Measurements from ENCODE around the gene TNRC6C. TPM values are rescaled to one million over a fixed set of nuclear protein-coding genes. Genes with fewer than 3 reads are reported as not detected.
A peak's percentile ranks its signal among the peaks of the same experiment; 100 is the strongest.

Gene TNRC6C
- total RNA-seq, 2 experiments from 2014 or later = 50.7 to 57.3 TPM

DNA sequence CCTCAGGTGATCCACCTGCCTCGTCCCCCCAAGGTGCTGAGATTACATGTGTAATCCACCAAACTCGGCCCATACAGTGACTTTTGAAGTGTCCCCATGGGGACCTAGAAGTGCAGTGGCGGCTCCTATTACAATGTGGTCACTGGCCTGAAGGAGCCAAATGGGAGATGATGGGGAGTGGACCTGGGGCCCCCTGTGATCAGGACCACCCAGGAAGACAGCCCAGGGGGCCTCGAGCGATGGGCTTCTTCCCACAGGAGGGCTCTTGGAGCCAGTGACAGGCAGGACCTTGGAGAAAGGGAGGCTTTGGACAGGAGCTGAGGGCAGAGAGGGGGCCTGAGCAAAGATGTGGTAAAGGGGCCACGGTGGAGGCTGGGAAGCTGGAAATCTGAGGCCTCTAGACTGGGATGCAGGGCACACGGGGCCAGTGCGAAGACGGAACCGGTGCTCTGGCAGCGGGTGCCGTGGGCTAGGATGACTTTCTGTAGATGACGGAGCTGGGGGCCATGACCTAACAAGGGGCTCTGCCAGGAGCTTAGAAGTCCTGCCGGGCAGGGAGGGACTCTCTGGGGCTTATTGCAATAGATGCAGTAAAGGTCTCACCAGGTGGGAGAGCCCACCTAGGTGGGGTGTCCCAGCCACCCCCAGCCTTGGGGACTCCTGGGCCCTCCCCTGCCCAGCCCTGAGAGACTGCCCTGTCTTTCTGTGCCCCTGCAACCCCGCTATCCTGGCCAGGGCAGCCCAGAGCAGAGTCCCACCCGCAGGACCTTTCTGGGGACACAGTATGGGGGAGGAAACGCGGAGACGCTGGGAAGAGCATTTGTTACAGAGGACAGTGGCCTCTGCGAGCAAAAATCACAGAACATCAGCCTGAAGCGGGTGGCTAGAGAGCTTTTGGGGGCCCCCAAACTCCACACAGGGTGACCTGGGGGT lies 185.0 kb downstream of the TNRC6C start:
- Histone ChIP-seq H3K4me3 (ENCODE audit: low read length) (no peak overlapping the region), H3K27me3 (ENCODE audit: control insufficient read depth in 1 of 2, insufficient read depth in 2 of 2, low read length in 2 of 2) (no peaks in the 10 kb centered on the region), H3K27ac (ENCODE audit: low read depth in 1 of 2, low read length in 2 of 2) (peak overlapping the region in 1 of 2 donors; percentile 26), H3K4me1 (ENCODE audit: insufficient read depth, low read length) (peaks cover 86% of the 10 kb centered on the region), H3K9me3 (ENCODE audit: control insufficient read depth in 1 of 2, insufficient read depth in 1 of 2, low read length in 2 of 2) (no peaks in the 10 kb centered on the region), H3K36me3 (ENCODE audit: insufficient read depth, low read length) (peaks cover 36% of the 10 kb centered on the region)
- ChIA-PET CTCF (interaction anchor here (1.0 kb wide), 1 partner anchor 31 kb away, joined by 3 read pairs; no protein-coding TSS in a partner anchor), POLR2A (interaction anchor here (1.0 to 16.9 kb wide), 11 partner anchors 8 to 37 kb away, joined by 3 to 766 read pairs (median 6); partner anchors contain the start of genes TMC6 and TMC8)
- H3K9me3 Mint-ChIP-seq = no peaks in the 10 kb centered on the region
- TF ChIP-seq, protein P1, sequence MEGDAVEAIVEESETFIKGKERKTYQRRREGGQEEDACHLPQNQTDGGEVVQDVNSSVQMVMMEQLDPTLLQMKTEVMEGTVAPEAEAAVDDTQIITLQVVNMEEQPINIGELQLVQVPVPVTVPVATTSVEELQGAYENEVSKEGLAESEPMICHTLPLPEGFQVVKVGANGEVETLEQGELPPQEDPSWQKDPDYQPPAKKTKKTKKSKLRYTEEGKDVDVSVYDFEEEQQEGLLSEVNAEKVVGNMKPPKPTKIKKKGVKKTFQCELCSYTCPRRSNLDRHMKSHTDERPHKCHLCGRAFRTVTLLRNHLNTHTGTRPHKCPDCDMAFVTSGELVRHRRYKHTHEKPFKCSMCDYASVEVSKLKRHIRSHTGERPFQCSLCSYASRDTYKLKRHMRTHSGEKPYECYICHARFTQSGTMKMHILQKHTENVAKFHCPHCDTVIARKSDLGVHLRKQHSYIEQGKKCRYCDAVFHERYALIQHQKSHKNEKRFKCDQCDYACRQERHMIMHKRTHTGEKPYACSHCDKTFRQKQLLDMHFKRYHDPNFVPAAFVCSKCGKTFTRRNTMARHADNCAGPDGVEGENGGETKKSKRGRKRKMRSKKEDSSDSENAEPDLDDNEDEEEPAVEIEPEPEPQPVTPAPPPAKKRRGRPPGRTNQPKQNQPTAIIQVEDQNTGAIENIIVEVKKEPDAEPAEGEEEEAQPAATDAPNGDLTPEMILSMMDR (IDR thresholded peaks at IDR 0.05) = no peak
- no peak for ATAC-seq (ENCODE audit: poor library complexity)
- H3K4me3 Mint-ChIP-seq = no peak overlapping the region
- H3K27ac Mint-ChIP-seq = peak overlapping the region; percentile 73
- peaks cover 34% of the 10 kb centered on the region for H3K36me3 Mint-ChIP-seq (ENCODE audit: low read depth)
- intact Hi-C loops (cut with DNase I, micrococcal nuclease) = loop anchor here in 1 of 2 experiments (5.0 kb wide), 1 partner anchor 44 kb away; the partner anchor contains the start of genes AFMID and TK1
- H3K4me1 Mint-ChIP-seq (ENCODE audit: low read depth) = peaks cover 52% of the 10 kb centered on the region
- DNase-seq = no peak
- H3K27me3 Mint-ChIP-seq = no peaks in the 10 kb centered on the region

DNA sequence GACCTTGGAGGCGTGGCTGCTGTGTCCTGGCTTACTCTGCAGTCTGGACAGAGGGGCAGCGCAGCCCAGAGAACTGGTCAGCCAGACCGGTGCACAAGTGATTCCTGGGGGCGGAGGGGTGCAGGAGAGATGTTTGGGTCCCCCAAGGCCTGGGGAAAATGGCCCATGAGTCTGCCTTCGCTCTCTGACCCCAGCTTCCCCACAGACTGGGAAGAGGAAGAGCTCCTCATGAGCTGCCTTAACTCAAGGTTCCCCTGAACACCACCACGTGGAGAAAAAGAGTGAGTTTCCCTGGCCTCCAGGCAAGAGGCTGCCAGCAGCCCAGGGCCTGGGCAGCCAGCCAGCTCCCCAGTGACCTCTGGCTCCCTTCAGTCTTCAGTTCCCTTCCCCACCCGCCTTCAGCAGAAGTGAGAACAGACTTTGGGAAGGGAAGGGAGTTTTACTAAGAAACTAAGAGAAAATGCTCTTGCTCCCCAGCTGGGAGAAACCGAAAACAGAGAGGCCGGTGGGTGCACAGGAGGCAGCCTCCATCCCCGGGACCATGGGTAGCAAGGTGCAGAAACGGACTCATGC lies 185.7 kb downstream of the TNRC6C start:
- Histone ChIP-seq H3K4me3 (ENCODE audit: low read length) (no peak overlapping the region), H3K27me3 (ENCODE audit: control insufficient read depth in 1 of 2, insufficient read depth in 2 of 2, low read length in 2 of 2) (no peaks in the 10 kb centered on the region), H3K9me3 (ENCODE audit: control insufficient read depth in 1 of 2, insufficient read depth in 1 of 2, low read length in 2 of 2) (no peaks in the 10 kb centered on the region), H3K36me3 (ENCODE audit: insufficient read depth, low read length) (peaks cover 28% of the 10 kb centered on the region), H3K4me1 (ENCODE audit: insufficient read depth, low read length) (peaks cover 82% of the 10 kb centered on the region), H3K27ac (ENCODE audit: low read depth in 1 of 2, low read length in 2 of 2) (peak overlapping the region in 1 of 2 donors; percentile 2)
- DNase-seq = peak in 2 of 14 experiments; percentile 63 to 68
- Mint-ChIP-seq H3K27me3 (no peaks in the 10 kb centered on the region), H3K27ac (peak overlapping the region; percentile 73), H3K4me3 (no peak overlapping the region), H3K4me1 (ENCODE audit: low read depth) (peaks cover 48% of the 10 kb centered on the region), H3K36me3 (ENCODE audit: low read depth) (peaks cover 28% of the 10 kb centered on the region), H3K9me3 (no peaks in the 10 kb centered on the region)
- ChIA-PET CTCF (interaction anchor here (1.0 kb wide), 2 partner anchors 9 to 32 kb away, joined by 3 read pairs; no protein-coding TSS in a partner anchor), POLR2A (interaction anchor here (1.0 to 16.9 kb wide), 9 partner anchors 10 to 38 kb away, joined by 3 to 766 read pairs (median 5); partner anchors contain the start of genes TMC6 and TMC8)
- no peak for ATAC-seq (ENCODE audit: poor library complexity)
- TF ChIP-seq, protein P1 (IDR thresholded peaks at IDR 0.05) = no peak
- intact Hi-C loops (cut with DNase I, micrococcal nuclease) = loop anchor here in 1 of 2 experiments (5.0 kb wide), 1 partner anchor 43 kb away; the partner anchor contains the start of genes AFMID and TK1

All from CD4-positive, alpha-beta T cell (primary cell).